H1 (cell line): Measurements from ENCODE around the gene PIBF1. TPM values are rescaled to one million over a fixed set of nuclear protein-coding genes. Genes with fewer than 3 reads are reported as not detected.

Experiments
- CBX8 ChIP-seq: fragments of 300-800, 300-1000 bp; sonication (generic); IDR thresholded peaks from 2 replicates; pipeline ENCODE4 v1.7.1; 2016; ENCODE audit warnings: low read depth, low read length, borderline replicate concordance
- CHD1 ChIP-seq: IDR thresholded peaks from 2 replicates; pipeline ENCODE4 v1.6.1; 2012; ENCODE audit warnings: low read depth, low read length, improper control_type of control experiment
- CTCF ChIP-seq, 3 experiments: IDR thresholded peaks; 1 replicate in 2 of 3; 2 replicates in 1 of 3; pipeline versions ENCODE4 v1.5.1 to v1.6.1; 2011; ENCODE audit warnings: low read length in 3 of 3, mild to moderate bottlenecking in 3 of 3, inconsistent platforms in 2 of 3, low read depth in 1 of 3, moderate library complexity in 1 of 3; ENCODE audit not compliant: insufficient read depth in 1 of 3; ENCODE audit errors: control extremely low read depth in 1 of 3
- E2F6 ChIP-seq: IDR thresholded peaks from 2 replicates; pipeline ENCODE4 v1.6.1; 2012; ENCODE audit warnings: inconsistent platforms
- EP300 ChIP-seq, 2 experiments: IDR thresholded peaks; 1 replicate in 1 of 2; 2 replicates in 1 of 2; pipeline ENCODE4 v1.6.1; 2011 to 2012; ENCODE audit warnings: low read depth in 2 of 2, low read length in 2 of 2, mild to moderate bottlenecking in 2 of 2, borderline replicate concordance in 1 of 2, inconsistent platforms in 1 of 2, moderate library complexity in 1 of 2
- GTF2F1 ChIP-seq: IDR thresholded peaks from 2 replicates; pipeline ENCODE4 v1.6.1; 2012; ENCODE audit warnings: low read depth, low read length, improper control_type of control experiment, borderline replicate concordance
- KDM4A ChIP-seq: IDR thresholded peaks from one replicate; pipeline ENCODE4 v1.7.1; 2012; ENCODE audit warnings: low read depth, mild to moderate bottlenecking, moderate library complexity, low read length, inconsistent platforms; ENCODE audit not compliant: severe bottlenecking
- KDM5A ChIP-seq: fragments of 200-600 bp; IDR thresholded peaks from 2 replicates; pipeline ENCODE4 v1.7.1; 2012; ENCODE audit warnings: mild to moderate bottlenecking, low read length, inconsistent platforms, mixed read lengths
- MAFK ChIP-seq: IDR thresholded peaks from 2 replicates; pipeline ENCODE4 v1.6.1; 2012; ENCODE audit warnings: low read depth, mild to moderate bottlenecking, improper control_type of control experiment, low read length
- NANOG ChIP-seq: IDR thresholded peaks from 2 replicates; pipeline ENCODE4 v1.6.1; 2011; ENCODE audit warnings: low read length, low read depth, mild to moderate bottlenecking, inconsistent platforms; ENCODE audit not compliant: insufficient read depth, poor library complexity, severe bottlenecking
- PHF8 ChIP-seq: fragments of 200-600 bp; sonication (generic); conservative IDR thresholded peaks from 2 replicates; pipeline ENCODE4 v1.7.1; 2012; ENCODE audit warnings: low read depth, mild to moderate bottlenecking, inconsistent platforms, low read length, moderate library complexity
- RAD21 ChIP-seq, 2 experiments: IDR thresholded peaks in 1 of 2; conservative IDR thresholded peaks in 1 of 2; 2 replicates each; pipeline ENCODE4 v1.6.1; 2011; ENCODE audit warnings: low read depth in 2 of 2, low read length in 2 of 2, improper control_type of control experiment in 1 of 2, inconsistent platforms in 1 of 2, mild to moderate bottlenecking in 1 of 2, moderate library complexity in 1 of 2
- RBBP5 ChIP-seq: IDR thresholded peaks from 2 replicates; pipeline ENCODE4 v1.7.1; 2012; ENCODE audit warnings: low read depth, mild to moderate bottlenecking, inconsistent platforms, low read length, moderate library complexity, borderline replicate concordance
- SP4 ChIP-seq: IDR thresholded peaks from 2 replicates; pipeline ENCODE4 v1.6.1; 2012; ENCODE audit warnings: low read length, inconsistent platforms
- SRF ChIP-seq: IDR thresholded peaks from 2 replicates; pipeline ENCODE4 v1.6.1; 2011; ENCODE audit warnings: mild to moderate bottlenecking, low read depth, low read length, moderate library complexity
- TCF12 ChIP-seq: IDR thresholded peaks from 2 replicates; pipeline ENCODE4 v1.6.1; 2011; ENCODE audit warnings: low read depth, mild to moderate bottlenecking, low read length
- TEAD4 ChIP-seq: IDR thresholded peaks from 2 replicates; pipeline ENCODE4 v1.6.1; 2012; ENCODE audit warnings: low read depth, low read length, inconsistent platforms, mixed read lengths
- polyA plus RNA-seq, 7 experiments: library from polyadenylated mRNA; depleted of rRNA in 3 of 7; stranded (reverse) in 5 of 7; unstranded in 2 of 7; fragments of >200 nt in 5 of 7; fragments of 200-250 nt in 2 of 7; gene quantifications; 1 replicate in 5 of 7; 2 replicates in 1 of 7; 4 replicates in 1 of 7; pipeline versions ENCODE4 v1.2.1 to v1.2.3, GENCODE V29; 2011 to 2013; ENCODE audit warnings: missing spikeins in 2 of 7, mixed read lengths in 2 of 7
- total RNA-seq: library from RNA; stranded (reverse); fragmentation: NEBNext Ultra II Directional; extraction: Animal tissue kit (Norgen Biotek cat#: 25700); gene quantifications from 2 replicates; pipeline ENCODE4 v1.2.1, GENCODE V29; 2021

Gene PIBF1
- total and polyA plus RNA-seq, 2 of the 8 experiments (the other 6 are each of a cell fraction or from before 2014, with no cell fraction given), result 1.1 to 13.2 TPM

GRCh38 chr13:73058736-73059459 lies 277.0 kb downstream of the PIBF1 start, which contains the start of gene KLF5 (continued):
- TF ChIP-seq RAD21 (IDR thresholded peaks at IDR 0.05 in 1 of 2, conservative IDR thresholded peaks at IDR 0.05 in 1 of 2; ENCODE audit: low read depth in 2 of 2, low read length in 2 of 2) (no peak), KDM5A (no peak), MAFK (no peak), CBX8 (no peak), TEAD4 (no peak), TCF12 (no peak), CHD1 (no peak), KDM4A (peak; percentile 81), SRF (no peak), E2F6 (peak; percentile 68), RBBP5 (no peak), PHF8 (peak; percentile 51; the same call in 1 of the 2 replicates), EP300 (IDR thresholded peaks at IDR 0.05; ENCODE audit: borderline replicate concordance in 1 of 2, low read depth in 2 of 2, low read length in 2 of 2) (no peak), NANOG (no peak), GTF2F1 (no peak), CTCF (IDR thresholded peaks at IDR 0.05; ENCODE audit: control extremely low read depth in 1 of 3, insufficient read depth in 1 of 3, low read depth in 1 of 3, low read length in 3 of 3) (no peak), SP4 (0 out of 2 replicates have a peak, but pooled peaks have one; percentile 81)
